Uterus (tissue), 4 donors: ENCODE results near the gene CYTH2. TPM values are rescaled to one million over a fixed set of nuclear protein-coding genes. Genes with fewer than 3 reads are reported as not detected.

Experiments used
- DNase-seq, 2 donors: peaks; one replicate each; pipeline ENCODE4 v3.0.0-alpha.2; 2019 to 2020
- H3K27ac ChIP-seq, 2 donors: fragments of 200-600 bp; sonication (generic); 1 replicate in 1 of 2; 2 replicates in 1 of 2; pipeline ENCODE4 v1.5.1; 2016 to 2018
- H3K27me3 ChIP-seq, 2 donors: fragments of 200-600 bp; sonication (generic); one replicate each; pipeline ENCODE4 v1.5.1; 2018 to 2019; ENCODE audit warnings: control low read depth in 1 of 2
- H3K36me3 ChIP-seq, 2 donors: fragments of 200-600 bp; sonication (generic); one replicate each; pipeline ENCODE4 v1.5.1; 2019; ENCODE audit warnings: control low read depth in 1 of 2
- H3K4me1 ChIP-seq, 2 donors: fragments of 200-600 bp; sonication (generic); one replicate each; pipeline ENCODE4 v1.5.1; 2018 to 2019; ENCODE audit warnings: control low read depth in 1 of 2
- H3K4me3 ChIP-seq, 2 donors: fragments of 200-600 bp; sonication (generic); 1 replicate in 1 of 2; 2 replicates in 1 of 2; pipeline ENCODE4 v1.5.1; 2018 to 2019; ENCODE audit warnings: mild to moderate bottlenecking in 1 of 2
- H3K9me3 ChIP-seq, 2 donors: fragments of 200-600 bp; sonication (generic); one replicate each; pipeline ENCODE4 v1.5.1; 2019; ENCODE audit warnings: control low read depth in 1 of 2
- CTCF ChIP-seq, 4 experiments: fragments of 200-600 bp in 2 of 4; fragments of 450-650 bp in 2 of 4; sonication (generic) in 2 of 4; IDR thresholded peaks; one replicate each; pipeline ENCODE4 v1.5.1; 2016 to 2019; ENCODE audit warnings: antibody characterized with exemption in 4 of 4, mild to moderate bottlenecking in 2 of 4, moderate library complexity in 1 of 4
- POLR2A ChIP-seq, 2 donors: fragments of 450-650 bp; IDR thresholded peaks; one replicate each; pipeline ENCODE4 v1.6.1; 2016; ENCODE audit warnings: antibody characterized with exemption in 2 of 2, mild to moderate bottlenecking in 1 of 2, moderate library complexity in 1 of 2
- intact Hi-C: fragments of 100-400 bp; cut with DNase I; formaldehyde crosslinking; loops from one replicate; pipeline ENCODE4 v1.15.1; 2023; ENCODE audit warnings: low total_unique reads
- total RNA-seq, 4 donors: library from RNA; depleted of rRNA in 3 of 4; stranded (reverse); fragments of >200 nt in 3 of 4; gene quantifications; one replicate each; pipeline versions ENCODE4 v1.1.0 to v1.2.4, GENCODE V29; 2014 to 2023
- donor health status: DM: yes; HTN: yes; CAD: no.

CYTH2 gene
- total RNA-seq, 4 donors from 2014 or later: 7.2 to 70.3 (median 36.5) TPM

- DNase-seq: no peak
- intact Hi-C loops: no loop called here
- Histone ChIP-seq H3K9me3 (no peaks in the 10 kb centered on the region), H3K4me1 (no peaks in the 10 kb centered on the region), H3K27ac (no peak overlapping the region), H3K4me3 (no peak overlapping the region), H3K36me3 (no peaks in the 10 kb centered on the region), H3K27me3 (no peaks in the 10 kb centered on the region)
- TF ChIP-seq CTCF (IDR thresholded peaks at IDR 0.05) (no peak), POLR2A (IDR thresholded peaks at IDR 0.05) (no peak)
Measured at GRCh38 chr19:48476176-48476575, 7.0 kb downstream of the CYTH2 start.

- no peaks in the 10 kb centered on the region for H3K27me3 ChIP-seq
- no peaks in the 10 kb centered on the region for H3K36me3 ChIP-seq
- H3K4me3 ChIP-seq: no peak overlapping the region
- H3K4me1 ChIP-seq: no peaks in the 10 kb centered on the region
- no peaks in the 10 kb centered on the region for H3K9me3 ChIP-seq
- intact Hi-C loops: no loop called here
- H3K27ac ChIP-seq: no peak overlapping the region
- TF ChIP-seq POLR2A (IDR thresholded peaks at IDR 0.05): no peak
- no peak for TF ChIP-seq CTCF (IDR thresholded peaks at IDR 0.05)
- DNase-seq: no peak
Measured at GRCh38 chr19:48477067-48477685, 8.0 kb downstream of the CYTH2 start.

- Histone ChIP-seq H3K4me3 (no peak overlapping the region), H3K36me3 (no peaks in the 10 kb centered on the region), H3K4me1 (no peaks in the 10 kb centered on the region), H3K27me3 (no peaks in the 10 kb centered on the region), H3K27ac (no peak overlapping the region), H3K9me3 (no peaks in the 10 kb centered on the region)
- no peak for TF ChIP-seq POLR2A (IDR thresholded peaks at IDR 0.05)
- TF ChIP-seq CTCF (IDR thresholded peaks at IDR 0.05): no peak
- intact Hi-C loops: no loop called here
- DNase-seq: no peak
Measured at GRCh38 chr19:48477698-48478338, 8.6 kb downstream of the CYTH2 start.

GRCh38 chr19:48478339-48479256 lies 9.4 kb downstream of the CYTH2 start:
- DNase-seq: no peak
- no peak overlapping the region for H3K4me3 ChIP-seq
- H3K36me3 ChIP-seq: no peaks in the 10 kb centered on the region
- no peaks in the 10 kb centered on the region for H3K4me1 ChIP-seq
- intact Hi-C loops: no loop called here
- no peaks in the 10 kb centered on the region for H3K27me3 ChIP-seq
- TF ChIP-seq POLR2A (IDR thresholded peaks at IDR 0.05) (no peak), CTCF (IDR thresholded peaks at IDR 0.05) (no peak)
- H3K9me3 ChIP-seq: no peaks in the 10 kb centered on the region
- no peak overlapping the region for H3K27ac ChIP-seq

GRCh38 chr19:48479686-48480085 lies 10.5 kb downstream of the CYTH2 start:
- H3K4me3 ChIP-seq: no peak overlapping the region
- no peak for TF ChIP-seq CTCF (IDR thresholded peaks at IDR 0.05)
- H3K9me3 ChIP-seq: no peaks in the 10 kb centered on the region
- DNase-seq: no peak
- H3K4me1 ChIP-seq: no peaks in the 10 kb centered on the region
- no peaks in the 10 kb centered on the region for H3K36me3 ChIP-seq
- H3K27ac ChIP-seq: peak overlapping the region; percentile 80 to 90
- no peaks in the 10 kb centered on the region for H3K27me3 ChIP-seq
- intact Hi-C loops: no loop called here
